ENCODE measurements around the gene HDGFL2.

Gene HDGFL2

GRCh38 chr19:4471403-4472173 lies 509 bp upstream of the HDGFL2 start:
- peak; percentile 100 for DNase-seq (ENCODE audit: low spot score)

GRCh38 chr19:4473011-4473762 lies 1.1 kb downstream of the HDGFL2 start:
- DNase-seq (ENCODE audit: low spot score) = no peak

- DNase-seq (ENCODE audit: low spot score) = no peak
These were observed 1.8 kb downstream of the HDGFL2 start for GRCh38 chr19:4473763-4474513.

GRCh38 chr19:4474514-4475022 lies 2.5 kb downstream of the HDGFL2 start:
- DNase-seq (ENCODE audit: low spot score) = no peak

GRCh38 chr19:4477034-4477801 lies 5.1 kb downstream of the HDGFL2 start:
- no peak for DNase-seq (ENCODE audit: low spot score)

GRCh38 chr19:4482721-4483364 lies 10.7 kb downstream of the HDGFL2 start:
- DNase-seq (ENCODE audit: low spot score) = no peak

GRCh38 chr19:4483385-4483784 lies 11.3 kb downstream of the HDGFL2 start:
- no peak for DNase-seq (ENCODE audit: low spot score)

GRCh38 chr19:4487572-4487971 lies 15.5 kb downstream of the HDGFL2 start:
- no peak for DNase-seq (ENCODE audit: low spot score)

- DNase-seq (ENCODE audit: low spot score) = no peak
These were observed 16.4 kb downstream of the HDGFL2 start for GRCh38 chr19:4488496-4488895.

GRCh38 chr19:4491446-4491845 lies 19.3 kb downstream of the HDGFL2 start:
- DNase-seq (ENCODE audit: low spot score) = no peak

- DNase-seq (ENCODE audit: low spot score) = no peak
These were observed 20.4 kb downstream of the HDGFL2 start for GRCh38 chr19:4492337-4493103.

GRCh38 chr19:4493104-4493928 lies 21.2 kb downstream of the HDGFL2 start:
- DNase-seq (ENCODE audit: low spot score) = no peak

- DNase-seq (ENCODE audit: low spot score) = no peak
These were observed 22.0 kb downstream of the HDGFL2 start for GRCh38 chr19:4493929-4494690.

- DNase-seq (ENCODE audit: low spot score) = no peak
These were observed 22.6 kb downstream of the HDGFL2 start for GRCh38 chr19:4494691-4495064.

GRCh38 chr19:4495471-4495870 lies 23.4 kb downstream of the HDGFL2 start:
- peak; percentile 23 for DNase-seq (ENCODE audit: low spot score)

- DNase-seq (ENCODE audit: low spot score) = no peak
These were observed 24.2 kb downstream of the HDGFL2 start for GRCh38 chr19:4496304-4496703.

GRCh38 chr19:4497770-4498389 lies 25.8 kb downstream of the HDGFL2 start:
- no peak for DNase-seq (ENCODE audit: low spot score)

GRCh38 chr19:4498694-4499093 lies 26.6 kb downstream of the HDGFL2 start:
- no peak for DNase-seq (ENCODE audit: low spot score)

Measured in hematopoietic multipotent progenitor cell treated with erythropoietin and hydrocortisone succinate and interleukin-3 and kit ligand, for 17 days (in vitro differentiated cells).